Measurements from ENCODE around the gene CFAP90.

CFAP90 gene

DNA sequence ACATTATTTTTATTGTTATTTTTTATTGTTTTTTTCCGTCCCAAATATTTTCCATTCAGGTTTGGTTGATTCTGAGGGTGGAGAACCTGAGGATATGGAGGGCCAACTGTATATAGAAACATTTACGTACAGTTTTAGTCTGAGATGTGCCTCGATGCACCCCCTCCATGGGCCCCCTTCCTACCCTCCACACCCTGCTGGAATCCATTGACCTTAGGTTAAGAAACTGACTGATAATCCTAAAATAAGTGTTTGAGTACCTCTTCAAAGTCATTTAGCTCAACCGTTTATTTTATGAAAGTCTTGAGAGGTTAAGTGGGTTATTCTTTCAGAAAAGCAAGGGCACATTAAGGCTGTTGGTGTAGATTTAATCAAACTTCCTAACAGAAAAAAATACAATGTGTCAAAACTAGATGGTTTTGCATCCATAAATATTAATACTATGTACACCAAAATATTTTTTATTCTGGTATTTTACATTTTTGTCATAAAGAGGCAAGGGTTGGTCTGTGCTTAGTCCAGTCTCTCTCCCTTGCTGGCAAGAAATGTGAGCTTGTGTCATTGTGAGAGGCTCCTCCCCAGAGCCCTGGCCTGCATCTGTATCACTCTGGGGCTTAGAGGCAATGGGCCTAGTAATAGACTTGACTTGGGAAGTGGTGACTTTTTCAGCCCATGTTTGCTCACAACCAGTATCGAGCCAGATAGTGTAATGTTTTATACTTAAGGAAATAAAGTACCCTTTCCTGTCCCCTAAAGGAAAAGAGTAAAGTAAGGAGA is 33.7 kb upstream of the CFAP90 start:
- DNase-seq (ENCODE audit: low read depth), result no peak
- H3K4me3 ChIP-seq (ENCODE audit: control insufficient read depth, low read depth, low read length), result no peak overlapping the region
- TF ChIP-seq, protein P1, sequence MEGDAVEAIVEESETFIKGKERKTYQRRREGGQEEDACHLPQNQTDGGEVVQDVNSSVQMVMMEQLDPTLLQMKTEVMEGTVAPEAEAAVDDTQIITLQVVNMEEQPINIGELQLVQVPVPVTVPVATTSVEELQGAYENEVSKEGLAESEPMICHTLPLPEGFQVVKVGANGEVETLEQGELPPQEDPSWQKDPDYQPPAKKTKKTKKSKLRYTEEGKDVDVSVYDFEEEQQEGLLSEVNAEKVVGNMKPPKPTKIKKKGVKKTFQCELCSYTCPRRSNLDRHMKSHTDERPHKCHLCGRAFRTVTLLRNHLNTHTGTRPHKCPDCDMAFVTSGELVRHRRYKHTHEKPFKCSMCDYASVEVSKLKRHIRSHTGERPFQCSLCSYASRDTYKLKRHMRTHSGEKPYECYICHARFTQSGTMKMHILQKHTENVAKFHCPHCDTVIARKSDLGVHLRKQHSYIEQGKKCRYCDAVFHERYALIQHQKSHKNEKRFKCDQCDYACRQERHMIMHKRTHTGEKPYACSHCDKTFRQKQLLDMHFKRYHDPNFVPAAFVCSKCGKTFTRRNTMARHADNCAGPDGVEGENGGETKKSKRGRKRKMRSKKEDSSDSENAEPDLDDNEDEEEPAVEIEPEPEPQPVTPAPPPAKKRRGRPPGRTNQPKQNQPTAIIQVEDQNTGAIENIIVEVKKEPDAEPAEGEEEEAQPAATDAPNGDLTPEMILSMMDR (conservative IDR thresholded peaks at IDR 0.05; ENCODE audit: control insufficient read depth, insufficient read depth, low read depth, low read length), result no peak

DNA sequence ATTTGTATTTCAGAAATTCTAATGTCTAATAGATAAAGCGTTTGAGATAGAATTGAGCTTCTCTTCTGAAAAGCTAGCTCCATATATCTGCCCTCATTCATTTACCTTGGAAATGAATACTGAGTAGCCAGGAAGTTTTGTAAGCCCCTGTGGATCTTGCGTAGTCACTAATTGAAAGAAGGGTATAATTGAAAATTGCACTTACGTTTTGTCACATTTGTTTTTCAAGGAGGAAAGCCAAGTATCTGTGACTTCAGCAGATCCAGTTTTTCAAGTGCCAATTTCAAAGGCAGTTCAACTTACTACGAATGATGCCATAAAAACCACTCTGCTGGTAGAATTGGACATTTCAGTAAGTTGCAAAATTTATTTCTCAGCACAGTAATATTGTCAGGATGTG is 32.0 kb upstream of the CFAP90 start:
- no peak for DNase-seq (ENCODE audit: low read depth)
- TF ChIP-seq, protein P1 (conservative IDR thresholded peaks at IDR 0.05; ENCODE audit: control insufficient read depth, insufficient read depth, low read depth, low read length), result no peak

GRCh38 chr5:7881816-7882215 is 30.9 kb upstream of the CFAP90 start:
- H3K4me3 ChIP-seq (ENCODE audit: control insufficient read depth, low read depth, low read length), result no peak overlapping the region
- TF ChIP-seq, protein P1 (conservative IDR thresholded peaks at IDR 0.05; ENCODE audit: control insufficient read depth, insufficient read depth, low read depth, low read length), result no peak
- DNase-seq (ENCODE audit: low read depth), result no peak

More for the DNA sequence above, 32.0 kb upstream of the CFAP90 start:
- H3K4me3 ChIP-seq (ENCODE audit: control insufficient read depth, low read depth, low read length), result no peak overlapping the region

- TF ChIP-seq, protein P1 (conservative IDR thresholded peaks at IDR 0.05; ENCODE audit: control insufficient read depth, insufficient read depth, low read depth, low read length), result no peak
- H3K4me3 ChIP-seq (ENCODE audit: control insufficient read depth, low read depth, low read length), result no peak overlapping the region
- no peak for DNase-seq (ENCODE audit: low read depth)
These were observed 30.2 kb upstream of the CFAP90 start for GRCh38 chr5:7881091-7881490.

GRCh38 chr5:7878381-7878873 is 27.5 kb upstream of the CFAP90 start:
- DNase-seq (ENCODE audit: low read depth), result peak; percentile 78
- TF ChIP-seq, protein P1 (conservative IDR thresholded peaks at IDR 0.05; ENCODE audit: control insufficient read depth, insufficient read depth, low read depth, low read length), result no peak
- H3K4me3 ChIP-seq (ENCODE audit: control insufficient read depth, low read depth, low read length), result no peak overlapping the region

DNA sequence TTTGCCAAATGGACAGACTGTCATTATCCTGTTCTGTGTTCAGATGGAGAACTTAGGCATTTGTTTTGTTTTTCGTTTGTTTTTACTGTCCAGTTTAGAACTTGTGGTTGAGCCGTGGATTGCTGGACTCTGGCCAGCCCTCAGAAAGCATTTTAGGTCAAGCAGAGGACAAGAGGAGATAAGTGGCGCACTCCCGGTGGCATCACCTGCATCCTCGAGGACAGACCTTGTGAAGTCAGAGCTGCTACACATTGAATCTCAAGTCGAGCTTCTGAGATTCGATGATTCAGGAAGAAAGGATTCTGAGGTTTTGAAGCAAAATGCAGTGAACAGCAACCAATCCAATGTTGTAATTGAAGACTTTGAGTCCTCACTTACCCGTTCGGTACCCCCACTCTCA is 26.9 kb upstream of the CFAP90 start:
- DNase-seq (ENCODE audit: low read depth), result no peak
- no peak overlapping the region for H3K4me3 ChIP-seq (ENCODE audit: control insufficient read depth, low read depth, low read length)
- TF ChIP-seq, protein P1 (conservative IDR thresholded peaks at IDR 0.05; ENCODE audit: control insufficient read depth, insufficient read depth, low read depth, low read length), result no peak
